Left ventricle myocardium inferior (tissue), 1 donor: ENCODE results near the gene MAGI1. TPM values are rescaled to one million over a fixed set of nuclear protein-coding genes. Genes with fewer than 3 reads are reported as not detected.

Source experiments
- DNase-seq: peaks from one replicate; pipeline ENCODE4 v3.0.0-alpha.2; 2020
- H3K27ac ChIP-seq: fragments of 200-600 bp; replicated peaks from 2 replicates; pipeline ENCODE4 v1.8.0; 2021
- H3K27me3 ChIP-seq: fragments of 200-600 bp; 2 replicates; pipeline ENCODE4 v1.8.0; 2021; ENCODE audit warnings: low read depth
- H3K36me3 ChIP-seq: fragments of 200-600 bp; 2 replicates; pipeline ENCODE4 v1.8.0; 2021
- H3K4me1 ChIP-seq: fragments of 200-600 bp; 2 replicates; pipeline ENCODE4 v1.8.0; 2021
- H3K4me3 ChIP-seq: fragments of 200-600 bp; 2 replicates; pipeline ENCODE4 v1.8.0; 2021; ENCODE audit warnings: mild to moderate bottlenecking, moderate library complexity
- H3K9me3 ChIP-seq: fragments of 200-600 bp; replicated peaks from 2 replicates; pipeline ENCODE4 v1.8.0; 2021
- CTCF ChIP-seq: fragments of 200-600 bp; IDR thresholded peaks from 2 replicates; pipeline ENCODE4 v1.8.0; 2021; ENCODE audit warnings: antibody characterized with exemption, mild to moderate bottlenecking, borderline replicate concordance
- intact Hi-C: fragments of 100-400 bp; cut with micrococcal nuclease; formaldehyde crosslinking; loops from one replicate; pipeline ENCODE4 v1.11.0; 2022
- total RNA-seq: library from RNA; stranded (reverse); fragmentation: NEBNext Ultra II Directional; extraction: Animal tissue kit (Norgen Biotek cat#: 25700); gene quantifications from one replicate; pipeline ENCODE4 v1.2.1, GENCODE V29; 2021
- donor health status: DM: no; HTN: yes; CAD: no; lungs with severe emphysema.

MAGI1 gene
- total RNA-seq, 1 donor from 2014 or later = 36.6 TPM

- intact Hi-C loops = no loop called here
- no peaks in the 10 kb centered on the region for H3K9me3 ChIP-seq
- no peak for TF ChIP-seq CTCF
- DNase-seq = no peak
- H3K4me1 ChIP-seq = peaks cover 54% of the 10 kb centered on the region
- no peaks in the 10 kb centered on the region for H3K27me3 ChIP-seq
- H3K36me3 ChIP-seq = no peaks in the 10 kb centered on the region
- H3K27ac ChIP-seq = no peak overlapping the region
- no peak overlapping the region for H3K4me3 ChIP-seq
Measured at GRCh38 chr3:65532215-65532614, 506.5 kb downstream of the MAGI1 start.

- H3K9me3 ChIP-seq = no peaks in the 10 kb centered on the region
- no peak for TF ChIP-seq CTCF
- H3K27me3 ChIP-seq = no peaks in the 10 kb centered on the region
- no peak overlapping the region for H3K27ac ChIP-seq
- no peak for DNase-seq
- H3K36me3 ChIP-seq = no peaks in the 10 kb centered on the region
- H3K4me1 ChIP-seq = peaks cover 51% of the 10 kb centered on the region
- intact Hi-C loops = no loop called here
- H3K4me3 ChIP-seq = no peak overlapping the region
Measured at GRCh38 chr3:65531499-65531898, 507.2 kb downstream of the MAGI1 start.

DNA sequence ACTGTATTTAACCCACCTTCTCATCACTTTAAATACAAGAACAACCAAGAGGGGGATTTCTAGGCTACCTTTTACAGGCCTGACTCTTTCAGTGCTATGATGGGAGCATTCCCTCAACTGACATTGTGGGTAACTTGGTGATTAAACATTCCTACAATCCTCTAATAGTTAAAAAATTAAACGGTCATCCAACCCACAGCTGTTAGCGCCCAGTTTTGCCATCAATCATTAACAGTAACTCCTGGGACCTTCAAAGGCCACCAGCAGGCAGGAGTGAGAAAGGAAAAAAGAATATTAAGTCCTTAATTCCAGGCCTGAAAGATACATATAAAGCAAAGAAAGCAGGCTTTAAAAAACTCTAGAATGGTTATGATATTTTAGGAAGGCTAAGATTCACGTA lies 512.1 kb downstream of the MAGI1 start:
- Histone ChIP-seq H3K4me1 (peaks cover 37% of the 10 kb centered on the region), H3K4me3 (no peak overlapping the region), H3K27ac (no peak overlapping the region), H3K36me3 (no peaks in the 10 kb centered on the region), H3K27me3 (no peaks in the 10 kb centered on the region), H3K9me3 (no peaks in the 10 kb centered on the region)
- TF ChIP-seq CTCF = no peak
- intact Hi-C loops = no loop called here
- DNase-seq = no peak

- DNase-seq = no peak
- TF ChIP-seq CTCF = no peak
- Histone ChIP-seq H3K4me3 (no peak overlapping the region), H3K9me3 (no peaks in the 10 kb centered on the region), H3K27me3 (no peaks in the 10 kb centered on the region), H3K27ac (no peak overlapping the region), H3K36me3 (no peaks in the 10 kb centered on the region), H3K4me1 (peaks cover 40% of the 10 kb centered on the region)
- intact Hi-C loops = no loop called here
Measured at GRCh38 chr3:65524584-65524983, 514.1 kb downstream of the MAGI1 start.

GRCh38 chr3:65523878-65524277 lies 514.8 kb downstream of the MAGI1 start:
- H3K27ac ChIP-seq = no peak overlapping the region
- DNase-seq = no peak
- H3K4me3 ChIP-seq = no peak overlapping the region
- no peaks in the 10 kb centered on the region for H3K36me3 ChIP-seq
- no peak for TF ChIP-seq CTCF
- H3K9me3 ChIP-seq = no peaks in the 10 kb centered on the region
- intact Hi-C loops = no loop called here
- peaks cover 40% of the 10 kb centered on the region for H3K4me1 ChIP-seq
- no peaks in the 10 kb centered on the region for H3K27me3 ChIP-seq

DNA sequence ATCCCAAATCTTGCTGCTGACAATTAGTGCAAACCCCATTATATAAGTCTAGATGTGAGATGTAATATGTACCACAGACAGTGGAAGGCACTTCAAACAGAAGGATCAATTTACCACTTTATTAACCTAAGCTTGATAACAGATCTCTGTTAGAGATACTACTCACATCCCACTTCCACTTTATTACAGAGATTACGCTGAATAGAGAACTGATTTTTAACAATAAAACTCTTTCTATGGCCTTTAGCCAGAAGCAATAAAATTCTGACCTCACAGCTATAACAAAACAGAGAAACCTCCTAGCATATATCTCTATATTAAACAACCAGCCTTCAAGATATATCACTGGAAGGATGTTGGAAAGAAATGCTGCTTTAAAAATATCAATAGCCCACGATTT lies 517.7 kb downstream of the MAGI1 start:
- intact Hi-C loops = no loop called here
- Histone ChIP-seq H3K36me3 (no peaks in the 10 kb centered on the region), H3K9me3 (no peaks in the 10 kb centered on the region), H3K4me1 (peaks cover 44% of the 10 kb centered on the region), H3K27ac (no peak overlapping the region), H3K4me3 (no peak overlapping the region), H3K27me3 (no peaks in the 10 kb centered on the region)
- no peak for DNase-seq
- no peak for TF ChIP-seq CTCF
